GM23338 (cell line): ENCODE results near the gene PIM2. TPM values are rescaled to one million over a fixed set of nuclear protein-coding genes. Genes with fewer than 3 reads are reported as not detected.

Source experiments
- ATAC-seq: fragments of 200-7000 bp; cut with Tn5 transposase; 3 replicates; pipeline ENCODE4 v1.9.1; 2020
- DNase-seq: peaks from one replicate; pipeline ENCODE4 v3.0.0-alpha.2; 2015; ENCODE audit warnings: low spot score
- H2AFZ ChIP-seq: fragments of 200-600 bp; sonication (generic); 2 replicates; pipeline ENCODE4 v1.8.0; 2016; ENCODE audit warnings: antibody characterized with exemption, mild to moderate bottlenecking, moderate library complexity
- H3F3A ChIP-seq: fragments of 200-600 bp; sonication (generic); replicated peaks from 2 replicates; pipeline ENCODE4 v1.8.0; 2017; ENCODE audit warnings: antibody characterized with exemption, mixed run types, low read depth
- H3K27ac ChIP-seq: fragments of 200-600 bp; sonication (generic); 2 replicates; pipeline ENCODE4 v1.6.1; 2016; ENCODE audit warnings: low read depth
- H3K27me3 ChIP-seq: fragments of 200-600 bp; sonication (generic); 2 replicates; pipeline ENCODE4 v1.8.0; 2016; ENCODE audit warnings: mild to moderate bottlenecking, mixed run types, moderate library complexity; ENCODE audit not compliant: insufficient read depth
- H3K36me3 ChIP-seq: fragments of 200-600 bp; sonication (generic); 2 replicates; pipeline ENCODE4 v1.8.0; 2016; ENCODE audit warnings: mild to moderate bottlenecking; ENCODE audit not compliant: insufficient read depth
- H3K4me1 ChIP-seq: fragments of 200-600 bp; sonication (generic); 2 replicates; pipeline ENCODE4 v1.8.0; 2016; ENCODE audit warnings: mild to moderate bottlenecking, moderate library complexity; ENCODE audit not compliant: insufficient read depth
- H3K4me2 ChIP-seq: fragments of 200-600 bp; sonication (generic); 2 replicates; pipeline ENCODE4 v1.7.1; 2017; ENCODE audit warnings: mixed run types
- H3K4me3 ChIP-seq: fragments of 200-600 bp; sonication (generic); 2 replicates; pipeline ENCODE4 v1.6.1; 2016; ENCODE audit warnings: mixed run types
- H3K79me2 ChIP-seq: fragments of 200-600 bp; sonication (generic); replicated peaks from 2 replicates; pipeline ENCODE4 v1.8.0; 2017; ENCODE audit warnings: mild to moderate bottlenecking; ENCODE audit not compliant: insufficient read depth
- H3K9me2 ChIP-seq: fragments of 200-600 bp; sonication (generic); 2 replicates; pipeline ENCODE4 v1.8.0; 2017; ENCODE audit not compliant: insufficient read depth
- H4K20me1 ChIP-seq: fragments of 200-600 bp; sonication (generic); replicated peaks from 2 replicates; pipeline ENCODE4 v1.8.0; 2017; ENCODE audit warnings: mild to moderate bottlenecking; ENCODE audit not compliant: insufficient read depth
- H3K27ac Mint-ChIP-seq: 2 replicates; pipeline ENCODE4 v1.8.0; 2020; ENCODE audit warnings: inconsistent platforms, mild to moderate bottlenecking, moderate library complexity, mixed read lengths
- H3K27me3 Mint-ChIP-seq: 3 replicates; pipeline ENCODE4 v1.8.0; 2022; ENCODE audit warnings: low read depth, mild to moderate bottlenecking, moderate library complexity, mixed read lengths, inconsistent platforms; ENCODE audit not compliant: insufficient read depth, poor library complexity
- H3K36me3 Mint-ChIP-seq: 3 replicates; pipeline ENCODE4 v1.8.0; 2021; ENCODE audit warnings: low read depth, mild to moderate bottlenecking, inconsistent platforms, moderate library complexity, mixed read lengths
- H3K4me1 Mint-ChIP-seq: 3 replicates; pipeline ENCODE4 v1.8.0; 2020; ENCODE audit warnings: mild to moderate bottlenecking, inconsistent platforms, mixed read lengths
- H3K4me3 Mint-ChIP-seq: 3 replicates; pipeline ENCODE4 v1.8.0; 2021; ENCODE audit warnings: moderate library complexity, mild to moderate bottlenecking, inconsistent platforms, mixed read lengths
- H3K9me3 Mint-ChIP-seq: 3 replicates; pipeline ENCODE4 v1.8.0; 2020; ENCODE audit warnings: moderate library complexity, mild to moderate bottlenecking, inconsistent platforms, mixed read lengths
- POLR2AphosphoS5 ChIP-seq: IDR thresholded peaks from 2 replicates; pipeline ENCODE4 v1.6.1; 2016; ENCODE audit warnings: antibody characterized with exemption, low read depth
- polyA plus RNA-seq: library from polyadenylated mRNA; unstranded; fragments of >200 nt; fragmentation: Nextera tagmentation; extraction: Ambion mirVana; gene quantifications from 2 replicates; pipeline ENCODE4 v1.2.1, GENCODE V29; 2016
- total RNA-seq: library from RNA; depleted of rRNA; stranded (reverse); fragments of >200 nt; shearing (Covaris generic); gene quantifications from 2 replicates; pipeline ENCODE4 v1.2.3, GENCODE V29; 2014
- TF ChIP-seq, protein P1 (sequence below): fragments of 250-450 bp; sonication (Bioruptor Pico); IDR thresholded peaks from 2 replicates; pipeline ENCODE4 v1.5.0; 2020; ENCODE audit warnings: mild to moderate bottlenecking, moderate library complexity
- TF ChIP-seq, protein P2 (sequence below), 2 experiments: fragments of 200-600 bp in 1 of 2; sonication (generic) in 1 of 2; conservative IDR thresholded peaks; 2 replicates each; pipeline versions ENCODE4 v1.5.1 to v1.6.1; 2016 to 2017; ENCODE audit warnings: antibody characterized with exemption in 2 of 2, low read depth in 2 of 2, mild to moderate bottlenecking in 2 of 2, moderate library complexity in 1 of 2

Gene PIM2
- total and polyA plus RNA-seq, 2 experiments from 2014 or later = 237 to 359 TPM

DNA sequence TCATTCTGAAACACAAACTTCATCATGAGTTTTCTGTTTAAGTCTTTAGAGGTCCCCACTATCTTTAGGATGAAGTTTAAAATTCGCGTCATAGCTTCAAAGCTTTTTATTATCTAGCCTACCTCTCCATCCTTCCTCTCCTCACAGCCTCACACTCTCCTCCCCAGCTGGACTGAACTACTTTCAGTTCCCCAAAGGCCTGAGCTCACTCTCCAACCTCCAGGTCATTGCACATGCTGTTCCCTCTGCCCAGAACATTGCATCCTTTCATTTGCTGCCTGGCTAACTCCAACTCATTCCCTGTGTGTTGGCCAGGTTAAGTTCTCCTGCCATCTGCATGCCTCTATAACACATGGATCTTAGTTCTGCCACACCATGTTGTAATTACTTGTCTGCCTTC lies 41.5 kb upstream of the PIM2 start (continued):
- TF ChIP-seq, protein P1, sequence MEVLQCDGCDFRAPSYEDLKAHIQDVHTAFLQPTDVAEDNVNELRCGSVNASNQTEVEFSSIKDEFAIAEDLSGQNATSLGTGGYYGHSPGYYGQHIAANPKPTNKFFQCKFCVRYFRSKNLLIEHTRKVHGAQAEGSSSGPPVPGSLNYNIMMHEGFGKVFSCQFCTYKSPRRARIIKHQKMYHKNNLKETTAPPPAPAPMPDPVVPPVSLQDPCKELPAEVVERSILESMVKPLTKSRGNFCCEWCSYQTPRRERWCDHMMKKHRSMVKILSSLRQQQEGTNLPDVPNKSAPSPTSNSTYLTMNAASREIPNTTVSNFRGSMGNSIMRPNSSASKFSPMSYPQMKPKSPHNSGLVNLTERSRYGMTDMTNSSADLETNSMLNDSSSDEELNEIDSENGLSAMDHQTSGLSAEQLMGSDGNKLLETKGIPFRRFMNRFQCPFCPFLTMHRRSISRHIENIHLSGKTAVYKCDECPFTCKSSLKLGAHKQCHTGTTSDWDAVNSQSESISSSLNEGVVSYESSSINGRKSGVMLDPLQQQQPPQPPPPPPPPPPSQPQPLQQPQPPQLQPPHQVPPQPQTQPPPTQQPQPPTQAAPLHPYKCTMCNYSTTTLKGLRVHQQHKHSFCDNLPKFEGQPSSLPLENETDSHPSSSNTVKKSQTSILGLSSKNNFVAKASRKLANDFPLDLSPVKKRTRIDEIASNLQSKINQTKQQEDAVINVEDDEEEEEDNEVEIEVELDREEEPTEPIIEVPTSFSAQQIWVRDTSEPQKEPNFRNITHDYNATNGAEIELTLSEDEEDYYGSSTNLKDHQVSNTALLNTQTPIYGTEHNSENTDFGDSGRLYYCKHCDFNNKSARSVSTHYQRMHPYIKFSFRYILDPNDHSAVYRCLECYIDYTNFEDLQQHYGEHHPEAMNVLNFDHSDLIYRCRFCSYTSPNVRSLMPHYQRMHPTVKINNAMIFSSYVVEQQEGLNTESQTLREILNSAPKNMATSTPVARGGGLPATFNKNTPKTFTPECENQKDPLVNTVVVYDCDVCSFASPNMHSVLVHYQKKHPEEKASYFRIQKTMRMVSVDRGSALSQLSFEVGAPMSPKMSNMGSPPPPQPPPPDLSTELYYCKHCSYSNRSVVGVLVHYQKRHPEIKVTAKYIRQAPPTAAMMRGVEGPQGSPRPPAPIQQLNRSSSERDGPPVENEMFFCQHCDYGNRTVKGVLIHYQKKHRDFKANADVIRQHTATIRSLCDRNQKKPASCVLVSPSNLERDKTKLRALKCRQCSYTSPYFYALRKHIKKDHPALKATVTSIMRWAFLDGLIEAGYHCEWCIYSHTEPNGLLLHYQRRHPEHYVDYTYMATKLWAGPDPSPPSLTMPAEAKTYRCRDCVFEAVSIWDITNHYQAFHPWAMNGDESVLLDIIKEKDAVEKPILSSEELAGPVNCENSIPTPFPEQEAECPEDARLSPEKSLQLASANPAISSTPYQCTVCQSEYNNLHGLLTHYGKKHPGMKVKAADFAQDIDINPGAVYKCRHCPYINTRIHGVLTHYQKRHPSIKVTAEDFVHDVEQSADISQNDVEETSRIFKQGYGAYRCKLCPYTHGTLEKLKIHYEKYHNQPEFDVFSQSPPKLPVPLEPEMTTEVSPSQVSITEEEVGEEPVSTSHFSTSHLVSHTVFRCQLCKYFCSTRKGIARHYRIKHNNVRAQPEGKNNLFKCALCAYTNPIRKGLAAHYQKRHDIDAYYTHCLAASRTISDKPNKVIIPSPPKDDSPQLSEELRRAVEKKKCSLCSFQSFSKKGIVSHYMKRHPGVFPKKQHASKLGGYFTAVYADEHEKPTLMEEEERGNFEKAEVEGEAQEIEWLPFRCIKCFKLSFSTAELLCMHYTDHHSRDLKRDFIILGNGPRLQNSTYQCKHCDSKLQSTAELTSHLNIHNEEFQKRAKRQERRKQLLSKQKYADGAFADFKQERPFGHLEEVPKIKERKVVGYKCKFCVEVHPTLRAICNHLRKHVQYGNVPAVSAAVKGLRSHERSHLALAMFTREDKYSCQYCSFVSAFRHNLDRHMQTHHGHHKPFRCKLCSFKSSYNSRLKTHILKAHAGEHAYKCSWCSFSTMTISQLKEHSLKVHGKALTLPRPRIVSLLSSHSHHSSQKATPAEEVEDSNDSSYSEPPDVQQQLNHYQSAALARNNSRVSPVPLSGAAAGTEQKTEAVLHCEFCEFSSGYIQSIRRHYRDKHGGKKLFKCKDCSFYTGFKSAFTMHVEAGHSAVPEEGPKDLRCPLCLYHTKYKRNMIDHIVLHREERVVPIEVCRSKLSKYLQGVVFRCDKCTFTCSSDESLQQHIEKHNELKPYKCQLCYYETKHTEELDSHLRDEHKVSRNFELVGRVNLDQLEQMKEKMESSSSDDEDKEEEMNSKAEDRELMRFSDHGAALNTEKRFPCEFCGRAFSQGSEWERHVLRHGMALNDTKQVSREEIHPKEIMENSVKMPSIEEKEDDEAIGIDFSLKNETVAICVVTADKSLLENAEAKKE (CRISPR knock-in tag) = no peak

DNA sequence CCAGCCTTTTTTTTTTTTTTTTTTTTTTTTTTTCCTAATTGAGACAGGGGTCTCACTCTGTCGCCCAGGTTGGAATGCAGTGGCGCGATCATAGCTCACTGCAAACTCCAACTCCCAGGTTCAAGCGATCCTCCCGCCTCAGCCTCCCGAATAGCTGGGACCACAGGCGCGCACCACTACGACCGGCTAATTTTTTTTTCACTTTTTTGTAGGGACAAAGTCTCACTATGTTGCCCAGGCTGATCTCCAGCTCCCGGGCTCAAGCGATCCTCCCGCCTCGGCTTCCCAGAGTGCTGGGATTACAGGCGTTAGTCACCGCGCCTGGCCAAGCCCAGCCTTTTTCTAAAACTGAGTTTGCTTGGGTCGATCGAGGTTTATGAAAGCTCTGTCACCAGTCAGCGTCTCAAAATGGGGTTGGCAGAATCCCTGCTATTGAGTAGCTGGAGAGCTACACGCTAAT lies 39.8 kb upstream of the PIM2 start:
- Mint-ChIP-seq H3K4me3 (peak overlapping the region; percentile 99), H3K36me3 (peaks cover 15% of the 10 kb centered on the region), H3K27me3 (peaks cover 11% of the 10 kb centered on the region), H3K27ac (peak overlapping the region; percentile 88), H3K4me1 (peaks cover 11% of the 10 kb centered on the region; the same call in 2 of the 3 replicates), H3K9me3 (no peaks in the 10 kb centered on the region)
- no peaks in the 10 kb centered on the region for H3K4me1 ChIP-seq
- ATAC-seq (no peak; the same call in 2 of the 3 replicates), DNase-seq (peak; percentile 10)
- TF ChIP-seq POLR2AphosphoS5 = peak; percentile 46
- TF ChIP-seq, protein P2, sequence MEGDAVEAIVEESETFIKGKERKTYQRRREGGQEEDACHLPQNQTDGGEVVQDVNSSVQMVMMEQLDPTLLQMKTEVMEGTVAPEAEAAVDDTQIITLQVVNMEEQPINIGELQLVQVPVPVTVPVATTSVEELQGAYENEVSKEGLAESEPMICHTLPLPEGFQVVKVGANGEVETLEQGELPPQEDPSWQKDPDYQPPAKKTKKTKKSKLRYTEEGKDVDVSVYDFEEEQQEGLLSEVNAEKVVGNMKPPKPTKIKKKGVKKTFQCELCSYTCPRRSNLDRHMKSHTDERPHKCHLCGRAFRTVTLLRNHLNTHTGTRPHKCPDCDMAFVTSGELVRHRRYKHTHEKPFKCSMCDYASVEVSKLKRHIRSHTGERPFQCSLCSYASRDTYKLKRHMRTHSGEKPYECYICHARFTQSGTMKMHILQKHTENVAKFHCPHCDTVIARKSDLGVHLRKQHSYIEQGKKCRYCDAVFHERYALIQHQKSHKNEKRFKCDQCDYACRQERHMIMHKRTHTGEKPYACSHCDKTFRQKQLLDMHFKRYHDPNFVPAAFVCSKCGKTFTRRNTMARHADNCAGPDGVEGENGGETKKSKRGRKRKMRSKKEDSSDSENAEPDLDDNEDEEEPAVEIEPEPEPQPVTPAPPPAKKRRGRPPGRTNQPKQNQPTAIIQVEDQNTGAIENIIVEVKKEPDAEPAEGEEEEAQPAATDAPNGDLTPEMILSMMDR (conservative IDR thresholded peaks at IDR 0.05; ENCODE audit: low read depth in 2 of 2) = no peak
- TF ChIP-seq, protein P1 (CRISPR knock-in tag) = no peak
- H3K27me3 ChIP-seq = no peaks in the 10 kb centered on the region
- H3K36me3 ChIP-seq = no peaks in the 10 kb centered on the region
- peak overlapping the region; percentile 78 for H3K4me3 ChIP-seq
- no peaks in the 10 kb centered on the region for H3K9me2 ChIP-seq
- no peaks in the 10 kb centered on the region for H3F3A ChIP-seq
- peak overlapping the region; percentile 77 for H3K4me2 ChIP-seq
- no peaks in the 10 kb centered on the region; the same call in none of the 2 replicates for H4K20me1 ChIP-seq
- H3K79me2 ChIP-seq = peaks cover 34% of the 10 kb centered on the region
- no peak overlapping the region for H2AFZ ChIP-seq
- peak overlapping the region; percentile 84 for H3K27ac ChIP-seq
